Natural killer cell (primary cell): ENCODE results near the gene TRABD. TPM values are rescaled to one million over a fixed set of nuclear protein-coding genes. Genes with fewer than 3 reads are reported as not detected.

Experiments
- ATAC-seq, 3 donors: fragments of 150-1000 bp in 2 of 3; fragments of 200-7000 bp in 1 of 3; cut with Tn5 transposase; 1 replicate in 1 of 3; 2 replicates in 2 of 3; pipeline ENCODE4 v1.10.0; 2021; ENCODE audit warnings: mild to moderate bottlenecking in 2 of 3, moderate library complexity in 2 of 3
- DNase-seq, 2 donors: peaks; one replicate each; pipeline versions ENCODE4 v3.0.0 to v3.0.0-alpha.2; 2013 to 2021; ENCODE audit warnings: mixed read lengths in 1 of 2
- H3K27ac ChIP-seq: one replicate; pipeline ENCODE4 v1.5.1; 2013; ENCODE audit warnings: mild to moderate bottlenecking, low read length
- H3K27me3 ChIP-seq: one replicate; pipeline ENCODE4 v1.6.1; 2013; ENCODE audit warnings: low read length; ENCODE audit not compliant: control insufficient read depth, insufficient read depth
- H3K36me3 ChIP-seq: one replicate; pipeline ENCODE4 v1.6.1; 2013; ENCODE audit warnings: low read length; ENCODE audit not compliant: control insufficient read depth, insufficient read depth
- H3K4me1 ChIP-seq: one replicate; pipeline ENCODE4 v1.6.1; 2013; ENCODE audit warnings: low read length; ENCODE audit not compliant: control insufficient read depth, insufficient read depth
- H3K4me3 ChIP-seq: one replicate; pipeline ENCODE4 v1.5.1; 2013; ENCODE audit warnings: low read length
- H3K9me3 ChIP-seq: one replicate; pipeline ENCODE4 v1.6.1; 2013; ENCODE audit warnings: low read length; ENCODE audit not compliant: control insufficient read depth, insufficient read depth
- H3K27ac Mint-ChIP-seq, 2 donors: one replicate each; pipeline ENCODE4 v1.8.0; 2022; ENCODE audit warnings: mild to moderate bottlenecking in 2 of 2, mixed read lengths in 2 of 2, moderate library complexity in 1 of 2
- H3K27me3 Mint-ChIP-seq, 2 donors: one replicate each; pipeline ENCODE4 v1.8.0; 2022; ENCODE audit warnings: low read depth in 2 of 2, mixed read lengths in 2 of 2
- H3K36me3 Mint-ChIP-seq: one replicate; pipeline ENCODE4 v1.8.0; 2022; ENCODE audit warnings: mixed read lengths
- H3K4me1 Mint-ChIP-seq, 2 donors: one replicate each; pipeline ENCODE4 v1.8.0; 2022; ENCODE audit warnings: mixed read lengths in 2 of 2
- H3K4me3 Mint-ChIP-seq: one replicate; pipeline ENCODE4 v1.8.0; 2022; ENCODE audit warnings: mild to moderate bottlenecking, moderate library complexity, mixed read lengths
- H3K9me3 Mint-ChIP-seq, 2 donors: one replicate each; pipeline ENCODE4 v1.8.0; 2022; ENCODE audit warnings: mixed read lengths in 2 of 2
- WGBS: methylation state at CpG from one replicate; pipeline ENCODE4 v1.1.7; 2013; ENCODE audit warnings: missing lambda C conversion rate; ENCODE audit not compliant: insufficient coverage; 5-methylcytosine and 5-hydroxymethylcytosine counted together
- intact Hi-C: fragments of 100-400 bp; cut with micrococcal nuclease; formaldehyde crosslinking; loops from one replicate; pipeline ENCODE4 v1.14.2; 2022
- total RNA-seq, 4 donors: library from RNA; stranded (reverse); fragments of 120-200 nt in 1 of 4; gene quantifications; one replicate each; pipeline versions ENCODE4 v1.2.3 to v1.2.4, GENCODE V29; 2013 to 2022
- TF ChIP-seq, protein P1 (sequence below): fragments of 200-600 bp; IDR thresholded peaks from one replicate; pipeline ENCODE4 v1.8.0; 2022; ENCODE audit warnings: antibody characterized with exemption

The TRABD gene
- total RNA-seq, 3 donors from 2014 or later (not counting 1 experiment from before 2014, with no cell fraction given), result 129 to 138 (median 132) TPM

DNA sequence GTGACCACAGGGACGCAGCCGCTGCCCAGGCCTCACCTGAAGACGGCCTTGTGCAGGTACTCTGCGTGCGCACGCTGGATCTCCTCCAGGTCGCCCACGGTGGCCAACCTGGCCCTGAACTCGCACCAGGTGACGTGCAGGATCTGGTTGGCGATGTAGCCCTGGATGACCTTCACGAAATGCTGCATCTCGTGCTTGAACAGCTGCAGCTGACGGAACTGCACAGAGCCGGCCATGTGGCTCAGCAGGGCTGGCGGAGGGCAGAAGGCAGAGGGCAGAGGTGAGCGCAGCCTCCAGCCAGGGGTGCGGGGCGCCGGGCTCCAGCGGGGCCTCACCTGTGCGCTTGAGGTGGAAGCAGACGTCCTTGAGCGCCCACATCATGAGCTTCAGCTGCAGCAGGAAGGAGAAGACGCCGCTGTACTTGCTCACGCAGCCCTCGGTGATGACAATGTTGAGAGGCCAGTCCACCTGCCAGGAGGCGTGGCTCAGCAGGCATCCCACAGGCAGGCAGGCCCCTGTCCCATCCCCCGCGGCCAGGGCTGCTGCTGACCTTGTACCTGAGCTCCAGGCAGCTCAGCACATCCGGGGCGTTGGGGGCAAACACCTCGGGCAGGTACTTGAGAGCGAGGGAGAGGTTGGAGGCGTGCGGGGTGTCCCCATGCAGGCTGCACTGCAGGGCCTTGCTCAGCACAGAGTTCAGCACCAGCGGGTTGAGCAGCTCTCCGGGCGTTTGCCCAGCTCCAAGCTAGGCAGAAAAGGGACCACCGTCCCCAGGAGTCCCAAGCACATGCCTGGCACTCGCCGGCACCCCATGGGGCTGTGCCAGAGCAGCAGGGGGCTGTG, 32.7 kb downstream of the TRABD start:
- Mint-ChIP-seq H3K36me3 (no peaks in the 10 kb centered on the region), H3K9me3 (no peaks in the 10 kb centered on the region), H3K27me3 (no peaks in the 10 kb centered on the region), H3K4me1 (peaks cover 5 to 6% of the 10 kb centered on the region in 2 donors), H3K27ac (no peak overlapping the region), H3K4me3 (no peak overlapping the region)
- peaks cover 68% of the 10 kb centered on the region for H3K36me3 ChIP-seq
- DNase-seq, result no peak
- TF ChIP-seq, protein P1, sequence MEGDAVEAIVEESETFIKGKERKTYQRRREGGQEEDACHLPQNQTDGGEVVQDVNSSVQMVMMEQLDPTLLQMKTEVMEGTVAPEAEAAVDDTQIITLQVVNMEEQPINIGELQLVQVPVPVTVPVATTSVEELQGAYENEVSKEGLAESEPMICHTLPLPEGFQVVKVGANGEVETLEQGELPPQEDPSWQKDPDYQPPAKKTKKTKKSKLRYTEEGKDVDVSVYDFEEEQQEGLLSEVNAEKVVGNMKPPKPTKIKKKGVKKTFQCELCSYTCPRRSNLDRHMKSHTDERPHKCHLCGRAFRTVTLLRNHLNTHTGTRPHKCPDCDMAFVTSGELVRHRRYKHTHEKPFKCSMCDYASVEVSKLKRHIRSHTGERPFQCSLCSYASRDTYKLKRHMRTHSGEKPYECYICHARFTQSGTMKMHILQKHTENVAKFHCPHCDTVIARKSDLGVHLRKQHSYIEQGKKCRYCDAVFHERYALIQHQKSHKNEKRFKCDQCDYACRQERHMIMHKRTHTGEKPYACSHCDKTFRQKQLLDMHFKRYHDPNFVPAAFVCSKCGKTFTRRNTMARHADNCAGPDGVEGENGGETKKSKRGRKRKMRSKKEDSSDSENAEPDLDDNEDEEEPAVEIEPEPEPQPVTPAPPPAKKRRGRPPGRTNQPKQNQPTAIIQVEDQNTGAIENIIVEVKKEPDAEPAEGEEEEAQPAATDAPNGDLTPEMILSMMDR, result no peak
- H3K4me1 ChIP-seq, result no peaks in the 10 kb centered on the region
- H3K27ac ChIP-seq, result no peak overlapping the region
- no peaks in the 10 kb centered on the region for H3K9me3 ChIP-seq
- no peak for ATAC-seq
- intact Hi-C loops, result no loop called here
- H3K4me3 ChIP-seq, result no peak overlapping the region
- H3K27me3 ChIP-seq, result no peaks in the 10 kb centered on the region
- 92% methylated on average over 43 of the region's 43 CpGs for WGBS

DNA sequence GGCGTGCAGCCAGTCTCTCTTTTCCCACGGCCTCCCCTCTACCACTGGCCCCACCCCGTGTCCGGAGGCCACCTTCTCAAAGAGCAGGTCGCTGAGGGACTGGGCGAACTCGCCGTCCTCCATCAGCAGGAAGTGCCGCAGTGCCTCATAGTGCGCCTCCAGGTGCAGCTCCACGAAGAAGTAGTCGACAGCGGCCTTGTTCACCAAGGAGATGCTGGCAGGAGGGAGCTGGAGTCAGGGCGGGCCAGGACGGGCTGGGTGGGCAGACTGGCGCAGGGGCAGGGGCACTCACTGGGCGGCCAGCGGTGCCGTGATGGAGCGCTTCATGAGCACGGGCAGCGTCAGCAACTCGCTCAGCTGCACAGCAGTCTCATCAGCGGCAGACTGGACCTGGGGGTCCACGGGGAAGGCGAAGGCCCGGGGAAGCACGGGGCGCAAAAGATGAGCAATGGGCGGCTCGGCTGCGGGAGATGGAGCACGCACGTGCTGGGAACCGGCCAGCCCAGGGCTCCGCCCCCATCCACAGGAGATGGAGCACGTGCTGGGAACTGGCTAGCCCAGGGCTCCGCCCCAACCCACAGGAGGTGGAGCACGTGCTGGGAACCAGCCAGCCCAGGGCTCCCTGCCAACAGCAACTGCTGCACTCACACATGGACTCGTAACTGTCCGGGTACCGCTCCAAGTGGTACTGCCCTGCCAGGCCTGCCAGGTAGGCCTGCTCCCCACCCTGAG, 33.4 kb downstream of the TRABD start:
- TF ChIP-seq, protein P1, result no peak
- H3K4me3 Mint-ChIP-seq, result no peak overlapping the region
- DNase-seq (no peak), ATAC-seq (peak in 1 of 3 donors; percentile 19)
- H3K27ac Mint-ChIP-seq, result no peak overlapping the region
- 82% methylated on average over 42 of the region's 42 CpGs for WGBS
- no peak overlapping the region for H3K27ac ChIP-seq
- peaks cover 69% of the 10 kb centered on the region for H3K36me3 ChIP-seq
- H3K9me3 ChIP-seq, result no peaks in the 10 kb centered on the region
- intact Hi-C loops, result no loop called here
- no peaks in the 10 kb centered on the region for H3K4me1 ChIP-seq
- H3K36me3 Mint-ChIP-seq, result peaks cover 5% of the 10 kb centered on the region
- H3K27me3 Mint-ChIP-seq, result no peaks in the 10 kb centered on the region
- peaks cover 5 to 6% of the 10 kb centered on the region in 2 donors for H3K4me1 Mint-ChIP-seq
- H3K9me3 Mint-ChIP-seq, result no peaks in the 10 kb centered on the region
- no peak overlapping the region for H3K4me3 ChIP-seq
- H3K27me3 ChIP-seq, result no peaks in the 10 kb centered on the region

DNA sequence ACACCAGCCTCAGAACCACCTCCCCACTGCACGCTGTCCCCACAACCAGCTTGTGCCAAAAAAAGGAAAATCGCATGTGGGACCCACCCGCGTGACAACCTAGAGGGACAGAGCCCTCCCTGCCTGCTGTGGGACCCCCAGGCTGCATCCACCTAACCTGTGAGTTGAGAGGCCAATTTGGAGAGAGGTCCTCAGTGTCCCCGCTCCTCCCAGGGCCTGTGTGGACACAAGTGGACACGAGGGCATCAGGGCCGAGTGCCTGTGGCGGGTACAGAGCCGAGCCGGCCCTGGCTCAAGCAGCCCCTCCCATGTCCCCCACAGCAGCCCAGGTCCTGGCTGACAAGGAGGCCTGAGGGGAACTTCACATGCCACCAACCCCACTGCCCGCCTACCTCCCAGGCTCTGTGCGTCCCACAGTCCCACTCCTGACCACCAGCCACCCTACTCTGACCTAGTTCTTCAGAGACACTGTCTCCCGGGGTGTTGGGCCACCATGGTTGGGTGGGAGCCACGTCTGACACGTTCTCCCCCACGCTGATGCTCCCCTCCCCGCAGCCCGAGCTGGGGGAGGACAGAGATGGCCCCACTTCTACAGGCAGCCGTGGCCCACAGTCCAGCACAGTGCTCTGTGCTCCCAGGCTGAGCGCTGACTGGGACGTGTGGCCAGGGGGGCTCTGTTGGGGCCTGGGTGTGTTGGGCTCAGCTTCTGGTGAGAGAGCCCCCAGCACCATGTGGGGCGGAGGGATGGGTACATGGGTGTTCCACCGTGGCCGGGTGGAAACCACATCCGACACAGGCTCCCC, 34.3 kb downstream of the TRABD start:
- Mint-ChIP-seq H3K36me3 (peaks cover 7% of the 10 kb centered on the region), H3K4me1 (peaks cover under 1 to 2% of the 10 kb centered on the region in 2 donors), H3K27me3 (no peaks in the 10 kb centered on the region), H3K9me3 (no peaks in the 10 kb centered on the region), H3K4me3 (peak overlapping the region; percentile 45), H3K27ac (no peak overlapping the region)
- no peaks in the 10 kb centered on the region for H3K27me3 ChIP-seq
- no peak overlapping the region for H3K27ac ChIP-seq
- WGBS, result 83% methylated on average over 25 of the region's 25 CpGs
- no peak overlapping the region for H3K4me3 ChIP-seq
- ATAC-seq (no peak), DNase-seq (no peak)
- no peaks in the 10 kb centered on the region for H3K4me1 ChIP-seq
- TF ChIP-seq, protein P1, result no peak
- no peaks in the 10 kb centered on the region for H3K9me3 ChIP-seq
- H3K36me3 ChIP-seq, result peaks cover 71% of the 10 kb centered on the region
- intact Hi-C loops, result no loop called here
